Type B pancreatic cell (in vitro differentiated cells): ENCODE measurements around the gene SCFD2. TPM values are rescaled to one million over a fixed set of nuclear protein-coding genes. Genes with fewer than 3 reads are reported as not detected.

Experiments
- DNase-seq: peaks from one replicate; pipeline ENCODE4 v3.0.0; 2021; ENCODE audit warnings: mixed read lengths; ENCODE audit not compliant: unreplicated experiment; ENCODE audit errors: extremely low spot score
- H3K27ac Mint-ChIP-seq: 2 replicates; pipeline ENCODE4 v1.8.0; 2021; ENCODE audit warnings: mild to moderate bottlenecking, mixed read lengths
- H3K27me3 Mint-ChIP-seq: 2 replicates; pipeline ENCODE4 v1.8.0; 2021; ENCODE audit warnings: mixed read lengths
- H3K36me3 Mint-ChIP-seq: 2 replicates; pipeline ENCODE4 v1.8.0; 2021; ENCODE audit warnings: mixed read lengths
- H3K4me1 Mint-ChIP-seq: one replicate; pipeline ENCODE4 v1.8.0; 2021; ENCODE audit warnings: mixed read lengths; ENCODE audit not compliant: unreplicated experiment
- H3K4me3 Mint-ChIP-seq: 2 replicates; pipeline ENCODE4 v1.8.0; 2021; ENCODE audit warnings: mild to moderate bottlenecking, mixed read lengths
- H3K9me3 Mint-ChIP-seq: 2 replicates; pipeline ENCODE4 v1.8.0; 2021; ENCODE audit warnings: mixed read lengths
- CTCF ChIP-seq: fragments of 200-600 bp; sonication (generic); conservative IDR thresholded peaks from 2 replicates; pipeline ENCODE4 v1.5.0; 2021; ENCODE audit warnings: antibody characterized with exemption, mild to moderate bottlenecking
- total RNA-seq: library from RNA; stranded (reverse); gene quantifications from 2 replicates; pipeline ENCODE4 v1.2.1, GENCODE V29; 2021; ENCODE audit warnings: low replicate concordance

Gene SCFD2
- total RNA-seq, 1 donor from 2014 or later: 11.2 TPM

DNA sequence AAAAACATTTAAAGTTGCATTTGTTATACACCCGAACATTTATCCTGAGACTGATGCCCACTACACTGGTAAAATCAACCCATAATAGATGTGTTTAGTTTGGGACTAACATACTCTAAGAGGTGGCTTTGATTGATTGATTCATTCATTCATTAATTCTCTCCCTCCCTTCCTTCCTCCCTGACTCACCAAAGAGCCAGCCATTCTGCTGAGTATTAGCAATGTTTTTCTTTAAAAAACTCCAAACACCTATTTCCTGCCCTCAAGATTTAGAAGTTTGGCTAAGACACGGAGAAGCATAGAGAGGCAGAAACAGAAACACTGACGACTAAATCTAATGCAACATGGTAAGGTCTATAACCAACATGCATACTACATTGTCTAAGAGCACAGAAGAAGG lies 414.8 kb downstream of the SCFD2 start:
- Mint-ChIP-seq H3K4me3 (no peak overlapping the region), H3K4me1 (peaks cover 23% of the 10 kb centered on the region), H3K27me3 (no peaks in the 10 kb centered on the region), H3K9me3 (no peaks in the 10 kb centered on the region), H3K36me3 (peaks cover 3% of the 10 kb centered on the region), H3K27ac (no peak overlapping the region)
- TF ChIP-seq CTCF: no peak
- DNase-seq: no peak

DNA sequence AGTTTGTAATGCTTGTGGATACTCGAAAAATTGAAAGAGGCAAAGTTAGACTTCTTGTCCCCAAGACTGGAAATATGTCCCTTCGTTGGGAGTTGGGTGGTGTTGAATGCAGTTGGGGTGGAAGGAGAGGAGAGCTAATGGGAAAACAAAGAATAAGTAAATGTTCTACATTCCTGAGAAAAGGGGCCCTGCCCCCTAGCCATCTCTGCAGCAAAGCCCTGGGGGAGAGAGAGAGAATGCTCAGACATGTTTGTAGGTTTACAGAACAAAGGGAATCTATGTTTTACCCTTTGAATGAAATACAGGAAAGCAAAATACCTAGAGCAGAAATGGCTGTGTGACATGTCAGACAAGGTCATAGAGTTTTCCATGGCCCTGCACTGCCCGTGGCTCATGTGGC lies 415.6 kb downstream of the SCFD2 start:
- TF ChIP-seq CTCF: no peak
- Mint-ChIP-seq H3K9me3 (no peaks in the 10 kb centered on the region), H3K27ac (no peak overlapping the region), H3K27me3 (no peaks in the 10 kb centered on the region), H3K4me1 (peaks cover 23% of the 10 kb centered on the region), H3K4me3 (no peak overlapping the region), H3K36me3 (peaks cover 3% of the 10 kb centered on the region)
- DNase-seq: no peak

DNA sequence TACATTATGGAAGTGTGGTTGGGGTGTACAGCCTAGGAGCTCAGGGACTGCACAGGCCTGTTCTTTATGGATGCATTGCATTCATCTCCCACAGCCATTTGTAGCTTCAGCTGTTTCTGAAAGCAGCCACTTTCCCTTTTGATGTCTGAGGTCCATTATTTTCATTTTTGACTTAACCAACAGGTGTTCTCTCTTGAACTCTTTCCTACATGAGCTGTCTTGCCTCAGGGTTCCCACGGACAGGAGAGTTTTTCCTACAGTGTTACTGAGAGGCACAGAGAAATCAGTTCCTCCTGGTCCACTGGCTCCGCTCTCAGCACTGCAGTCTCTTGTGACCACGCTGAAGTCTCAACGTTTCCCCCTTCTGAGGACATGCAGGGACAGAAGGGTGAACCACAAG lies 416.5 kb downstream of the SCFD2 start:
- no peaks in the 10 kb centered on the region for H3K27me3 Mint-ChIP-seq
- no peaks in the 10 kb centered on the region for H3K9me3 Mint-ChIP-seq
- no peak for DNase-seq
- peaks cover 23% of the 10 kb centered on the region for H3K4me1 Mint-ChIP-seq
- TF ChIP-seq CTCF: no peak
- H3K27ac Mint-ChIP-seq: no peak overlapping the region
- peaks cover 3% of the 10 kb centered on the region for H3K36me3 Mint-ChIP-seq
- H3K4me3 Mint-ChIP-seq: no peak overlapping the region

GRCh38 chr4:52948057-52948423 lies 417.8 kb downstream of the SCFD2 start:
- no peak overlapping the region for H3K27ac Mint-ChIP-seq
- TF ChIP-seq CTCF: no peak
- peaks cover 3% of the 10 kb centered on the region for H3K36me3 Mint-ChIP-seq
- H3K9me3 Mint-ChIP-seq: no peaks in the 10 kb centered on the region
- no peak overlapping the region for H3K4me3 Mint-ChIP-seq
- peaks cover 23% of the 10 kb centered on the region for H3K4me1 Mint-ChIP-seq
- H3K27me3 Mint-ChIP-seq: no peaks in the 10 kb centered on the region
- DNase-seq: no peak

GRCh38 chr4:52947401-52948056 lies 418.3 kb downstream of the SCFD2 start:
- DNase-seq: no peak
- TF ChIP-seq CTCF: no peak
- no peak overlapping the region for H3K27ac Mint-ChIP-seq
- no peak overlapping the region for H3K4me3 Mint-ChIP-seq
- no peaks in the 10 kb centered on the region for H3K27me3 Mint-ChIP-seq
- peaks cover 3% of the 10 kb centered on the region for H3K36me3 Mint-ChIP-seq
- peaks cover 18% of the 10 kb centered on the region for H3K4me1 Mint-ChIP-seq
- no peaks in the 10 kb centered on the region for H3K9me3 Mint-ChIP-seq

DNA sequence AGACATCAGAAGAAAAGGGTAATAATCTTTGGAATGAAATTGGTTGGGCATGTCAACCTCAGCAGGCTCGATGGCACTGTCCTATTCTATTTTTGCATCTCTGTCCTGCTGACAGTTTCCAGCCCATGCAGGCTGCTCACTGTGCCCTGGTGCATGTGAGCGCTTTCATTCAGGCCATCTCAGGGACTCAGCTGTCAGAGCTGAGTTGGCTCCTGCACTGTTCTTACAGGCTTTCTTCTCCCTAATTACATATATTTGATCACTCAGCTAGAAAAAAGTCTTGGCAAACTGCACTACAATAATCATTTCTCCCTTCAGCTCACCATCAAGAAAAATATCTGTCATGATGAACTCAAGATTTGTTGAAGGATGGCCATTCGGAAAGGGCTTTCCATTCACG lies 419.0 kb downstream of the SCFD2 start:
- no peak overlapping the region for H3K4me3 Mint-ChIP-seq
- no peaks in the 10 kb centered on the region for H3K9me3 Mint-ChIP-seq
- H3K27me3 Mint-ChIP-seq: no peaks in the 10 kb centered on the region
- no peak overlapping the region for H3K27ac Mint-ChIP-seq
- peaks cover 3% of the 10 kb centered on the region for H3K36me3 Mint-ChIP-seq
- DNase-seq: no peak
- H3K4me1 Mint-ChIP-seq: peaks cover 18% of the 10 kb centered on the region
- TF ChIP-seq CTCF: no peak
